HepG2 (cell line): ENCODE results near the gene GCC1. TPM values are rescaled to one million over a fixed set of nuclear protein-coding genes. Genes with fewer than 3 reads are reported as not detected.

Source experiments
- DPF2 ChIP-seq: sonication (generic); formaldehyde crosslinking; IDR thresholded peaks from 2 replicates; pipeline ENCODE4 v1.4.0; 2020; ENCODE audit warnings: mild to moderate bottlenecking, low read depth, missing genetic modification reagents, borderline replicate concordance
- ELF4 ChIP-seq: sonication (generic); formaldehyde crosslinking; IDR thresholded peaks from 2 replicates; pipeline ENCODE4 v1.5.0; 2020; ENCODE audit warnings: missing genetic modification reagents, mild to moderate bottlenecking, moderate library complexity, borderline replicate concordance
- IRX3 ChIP-seq: sonication (generic); formaldehyde crosslinking; IDR thresholded peaks from 2 replicates; pipeline ENCODE4 v1.8.1; 2023; ENCODE audit warnings: mild to moderate bottlenecking, low read depth, missing genetic modification reagents, borderline replicate concordance
- KDM5A ChIP-seq: fragments of 200-600 bp; sonication (generic); IDR thresholded peaks from 2 replicates; pipeline ENCODE4 v1.7.0; 2018; ENCODE audit warnings: antibody characterized with exemption, mild to moderate bottlenecking, low read length, borderline replicate concordance
- KMT2A ChIP-seq: sonication (generic); formaldehyde crosslinking; IDR thresholded peaks from 2 replicates; pipeline ENCODE4 v1.4.0; 2020; ENCODE audit warnings: missing genetic modification reagents
- MLX ChIP-seq: IDR thresholded peaks from 2 replicates; pipeline ENCODE4 v1.6.1; 2016
- MTA3 ChIP-seq: sonication (generic); formaldehyde crosslinking; IDR thresholded peaks from 2 replicates; pipeline ENCODE4 v1.4.0; 2020; ENCODE audit warnings: missing genetic modification reagents
- NR2F1 ChIP-seq, 2 experiments: fragments of 450-650 bp in 1 of 2; formaldehyde crosslinking in 1 of 2; IDR thresholded peaks; 2 replicates each; pipeline versions ENCODE4 v1.5.0 to v1.6.1; 2016 to 2020; ENCODE audit warnings: mild to moderate bottlenecking in 1 of 2, missing compliant biosample characterization in 1 of 2, missing genetic modification reagents in 1 of 2, moderate library complexity in 1 of 2
- RELA ChIP-seq: sonication (generic); formaldehyde crosslinking; IDR thresholded peaks from 2 replicates; pipeline ENCODE4 v1.4.0; 2020; ENCODE audit warnings: missing genetic modification reagents
- SNAPC2 ChIP-seq: sonication (generic); formaldehyde crosslinking; IDR thresholded peaks from 2 replicates; pipeline ENCODE4 v1.8.1; 2022; ENCODE audit warnings: mild to moderate bottlenecking, missing genetic modification reagents
- TAF1 ChIP-seq: sonication (generic); formaldehyde crosslinking; IDR thresholded peaks from 2 replicates; pipeline ENCODE4 v1.4.0; 2020; ENCODE audit warnings: missing genetic modification reagents
- THAP7 ChIP-seq: sonication (generic); formaldehyde crosslinking; IDR thresholded peaks from 2 replicates; pipeline ENCODE4 v1.8.1; 2023; ENCODE audit warnings: mild to moderate bottlenecking, missing genetic modification reagents
- YEATS4 ChIP-seq: sonication (generic); formaldehyde crosslinking; IDR thresholded peaks from 2 replicates; pipeline ENCODE4 v1.4.0; 2020; ENCODE audit warnings: missing genetic modification reagents, borderline replicate concordance
- ZBTB10 ChIP-seq: sonication (generic); formaldehyde crosslinking; IDR thresholded peaks from 2 replicates; pipeline ENCODE4 v1.4.0; 2020; ENCODE audit warnings: missing genetic modification reagents, borderline replicate concordance
- ZBTB49 ChIP-seq: sonication (generic); formaldehyde crosslinking; IDR thresholded peaks from 2 replicates; pipeline ENCODE4 v1.4.0; 2020; ENCODE audit warnings: missing genetic modification reagents, borderline replicate concordance
- ZFY ChIP-seq: sonication (generic); formaldehyde crosslinking; IDR thresholded peaks from 2 replicates; pipeline ENCODE4 v1.4.0; 2020; ENCODE audit warnings: missing genetic modification reagents
- ZNF253 ChIP-seq: sonication (generic); formaldehyde crosslinking; IDR thresholded peaks from 2 replicates; pipeline ENCODE4 v1.8.0; 2022; ENCODE audit warnings: mild to moderate bottlenecking, missing genetic modification reagents, borderline replicate concordance
- ZNF383 ChIP-seq: sonication (generic); formaldehyde crosslinking; IDR thresholded peaks from 2 replicates; pipeline ENCODE4 v1.4.0; 2020; ENCODE audit warnings: missing genetic modification reagents, mild to moderate bottlenecking, borderline replicate concordance
- ZNF44 ChIP-seq: sonication (generic); formaldehyde crosslinking; IDR thresholded peaks from 2 replicates; pipeline ENCODE4 v1.5.1; 2020; ENCODE audit warnings: mild to moderate bottlenecking, missing genetic modification reagents
- ZNF460 ChIP-seq: sonication (generic); formaldehyde crosslinking; IDR thresholded peaks from 2 replicates; pipeline ENCODE4 v1.5.1; 2020; ENCODE audit warnings: missing genetic modification reagents, mild to moderate bottlenecking, borderline replicate concordance
- ZNF652 ChIP-seq: IDR thresholded peaks from 2 replicates; pipeline ENCODE4 v1.6.1; 2016; ENCODE audit warnings: low read depth, borderline replicate concordance
- ZSCAN25 ChIP-seq: sonication (generic); formaldehyde crosslinking; IDR thresholded peaks from 2 replicates; pipeline ENCODE4 v1.8.0; 2022; ENCODE audit warnings: mild to moderate bottlenecking, missing genetic modification reagents
- polyA plus RNA-seq, 8 experiments: library from polyadenylated mRNA; depleted of rRNA in 3 of 8; stranded (reverse) in 7 of 8; unstranded in 1 of 8; fragments of >200 nt; fragmentation: Illumina TruSeq in 4 of 8; extraction: Trizol in 4 of 8; gene quantifications; 2 replicates each; pipeline versions ENCODE4 v1.2.1 to v1.2.3, GENCODE V29; 2011 to 2016; ENCODE audit warnings: low read depth in 4 of 8, missing spikeins in 1 of 8, mixed read lengths in 1 of 8; ENCODE audit not compliant: insufficient read depth in 1 of 8
- total RNA-seq, 5 experiments: library from RNA; depleted of rRNA; stranded (reverse); fragments of >200 nt; fragmentation: Illumina TruSeq; extraction: Trizol; gene quantifications; 2 replicates each; pipeline ENCODE4 v1.2.3, GENCODE V29; 2016; ENCODE audit warnings: low read depth in 1 of 5
- TF ChIP-seq, protein P1 (sequence below): IDR thresholded peaks from 2 replicates; pipeline ENCODE4 v1.6.1; 2016; ENCODE audit warnings: mild to moderate bottlenecking, missing biosample characterization, missing genetic modification reagents

Gene GCC1
- total and polyA plus RNA-seq, 2 of the 13 experiments (the other 11 are each of a cell fraction or from before 2014, with no cell fraction given), result 2.5 to 15.3 TPM

GRCh38 chr7:127585044-127585953, at the start of gene GCC1 (continued):
- no peak for TF ChIP-seq ZBTB10 (CRISPR knock-in tag)
- no peak for TF ChIP-seq RELA
- no peak for TF ChIP-seq MLX
- TF ChIP-seq ZSCAN25, result no peak
- no peak for TF ChIP-seq ZNF383
- TF ChIP-seq ZFY (CRISPR knock-in tag), result peak; percentile 92
- TF ChIP-seq THAP7 (CRISPR knock-in tag), result no peak
- 0 out of 2 replicates have a peak, but pooled peaks have one; percentile 81 for TF ChIP-seq ELF4 (CRISPR knock-in tag)
- TF ChIP-seq TAF1, result peak; percentile 84
- TF ChIP-seq ZNF460, result no peak
- no peak for TF ChIP-seq ZBTB49 (CRISPR knock-in tag)
- no peak for TF ChIP-seq SNAPC2 (CRISPR knock-in tag)
- no peak for TF ChIP-seq MTA3
- TF ChIP-seq KDM5A, result peak; percentile 90
- TF ChIP-seq ZNF253 (CRISPR knock-in tag), result no peak
- no peak for TF ChIP-seq ZNF44
- TF ChIP-seq NR2F1 (CRISPR knock-in tag; IDR thresholded peaks at IDR 0.05), result no peak
- peak; percentile 77 for TF ChIP-seq KMT2A (CRISPR knock-in tag)
- TF ChIP-seq, protein P1, sequence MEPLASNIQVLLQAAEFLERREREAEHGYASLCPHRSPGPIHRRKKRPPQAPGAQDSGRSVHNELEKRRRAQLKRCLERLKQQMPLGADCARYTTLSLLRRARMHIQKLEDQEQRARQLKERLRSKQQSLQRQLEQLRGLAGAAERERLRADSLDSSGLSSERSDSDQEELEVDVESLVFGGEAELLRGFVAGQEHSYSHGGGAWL (CRISPR knock-in tag), result peak; percentile 42; the same call in 1 of the 2 replicates
- TF ChIP-seq ZNF652 (CRISPR knock-in tag), result no peak
- no peak for TF ChIP-seq DPF2 (CRISPR knock-in tag)
- no peak for TF ChIP-seq IRX3 (CRISPR knock-in tag)
- peak; percentile 66 for TF ChIP-seq YEATS4 (CRISPR knock-in tag)
